ENCODE results near the gene EGFR.

GRCh38 chr7:55084307-55084706, 65.5 kb downstream of the EGFR start:
- TF ChIP-seq CTCF (IDR thresholded peaks at IDR 0.05) = no peak
- no peak for TF ChIP-seq POLR2A (IDR thresholded peaks at IDR 0.05)

All from right lobe of liver (tissue), 4 donors.